Keratinocyte (primary cell): ENCODE measurements around the gene PLG. TPM values are rescaled to one million over a fixed set of nuclear protein-coding genes. Genes with fewer than 3 reads are reported as not detected.

Source experiments
- DNase-seq: peaks from one replicate; pipeline ENCODE4 v3.0.0-alpha.2; 2011; ENCODE audit warnings: low read depth, missing footprints, low spot score
- FAIRE-seq: peaks from 2 replicates; lab custom pipeline; 2011; peaks lifted over from hg19 to GRCh38; lab: Jason Lieb, UNC
- H2AFZ ChIP-seq: 2 replicates; pipeline ENCODE4 v1.6.0; 2012; ENCODE audit warnings: low read length, control low read depth, inconsistent platforms; ENCODE audit not compliant: control insufficient read depth
- H3K27ac ChIP-seq: 2 replicates; pipeline ENCODE4 v1.5.1; 2011; ENCODE audit warnings: low read length; ENCODE audit not compliant: control insufficient read depth, insufficient read depth
- H3K27me3 ChIP-seq: 3 replicates; pipeline ENCODE4 v1.6.0; 2011; ENCODE audit warnings: low read length; ENCODE audit not compliant: control insufficient read depth, insufficient read depth; ENCODE audit errors: extremely low read depth
- H3K36me3 ChIP-seq, 2 experiments: 2 replicates in 1 of 2; 3 replicates in 1 of 2; pipeline ENCODE4 v1.5.1; 2011; ENCODE audit warnings: low read length in 2 of 2, mild to moderate bottlenecking in 1 of 2; ENCODE audit not compliant: control insufficient read depth in 2 of 2, insufficient read depth in 2 of 2; ENCODE audit errors: extremely low read depth in 1 of 2
- H3K4me1 ChIP-seq: 3 replicates; pipeline ENCODE4 v1.5.1; 2011; ENCODE audit warnings: low read length; ENCODE audit not compliant: control insufficient read depth, insufficient read depth; ENCODE audit errors: extremely low read depth
- H3K4me2 ChIP-seq: 3 replicates; pipeline ENCODE4 v1.6.0; 2011; ENCODE audit warnings: low read depth, low read length; ENCODE audit not compliant: control insufficient read depth, insufficient read depth; ENCODE audit errors: extremely low read depth
- H3K4me3 ChIP-seq, 3 experiments: fragments of 200-600 bp in 1 of 3; sonication (generic) in 1 of 3; 2 replicates in 2 of 3; 3 replicates in 1 of 3; pipeline ENCODE4 v1.5.1; 2011 to 2016; ENCODE audit warnings: low read length in 3 of 3, mild to moderate bottlenecking in 3 of 3, control low read depth in 2 of 3, inconsistent platforms in 1 of 3, low read depth in 1 of 3, mixed read lengths in 1 of 3, mixed run types in 1 of 3, moderate library complexity in 1 of 3; ENCODE audit not compliant: control insufficient read depth in 2 of 3, insufficient read depth in 2 of 3; ENCODE audit errors: extremely low read depth in 1 of 3
- H3K79me2 ChIP-seq: 2 replicates; pipeline ENCODE4 v1.6.0; 2012; ENCODE audit warnings: low read length; ENCODE audit not compliant: control insufficient read depth, insufficient read depth
- H3K9ac ChIP-seq: 3 replicates; pipeline ENCODE4 v1.6.0; 2011; ENCODE audit warnings: low read length; ENCODE audit not compliant: control insufficient read depth, insufficient read depth; ENCODE audit errors: extremely low read depth
- H3K9me1 ChIP-seq: 3 replicates; pipeline ENCODE4 v1.6.0; 2011; ENCODE audit warnings: low read length; ENCODE audit not compliant: control insufficient read depth, insufficient read depth; ENCODE audit errors: extremely low read depth
- H3K9me3 ChIP-seq: 2 replicates; pipeline ENCODE4 v1.5.1; 2012; ENCODE audit warnings: low read depth, low read length; ENCODE audit not compliant: control insufficient read depth
- H4K20me1 ChIP-seq: 3 replicates; pipeline ENCODE4 v1.6.0; 2011; ENCODE audit warnings: low read length; ENCODE audit not compliant: control insufficient read depth, insufficient read depth; ENCODE audit errors: extremely low read depth
- CTCF ChIP-seq, 3 experiments: IDR thresholded peaks in 1 of 3; conservative IDR thresholded peaks in 1 of 3; optimal IDR thresholded peaks in 1 of 3; 2 replicates in 2 of 3; 3 replicates in 1 of 3; pipeline versions ENCODE3 to v1.5.1; 2011; ENCODE audit warnings: low read length in 3 of 3, mild to moderate bottlenecking in 3 of 3, moderate library complexity in 2 of 3, control low read depth in 1 of 3, inconsistent platforms in 1 of 3; ENCODE audit not compliant: insufficient read depth in 2 of 3; ENCODE audit errors: extremely low read depth in 1 of 3
- EZH2 ChIP-seq: IDR thresholded peaks from one replicate; pipeline ENCODE4 v1.6.1; 2012; ENCODE audit warnings: inconsistent platforms, mild to moderate bottlenecking, low read length, moderate library complexity
- dilution Hi-C: fragments of 300-500 bp; cut with MboI; formaldehyde crosslinking; loops from one replicate; pipeline ENCODE4 v1.7.0; 2020; ENCODE audit warnings: low sequenced_read_pairs; ENCODE audit not compliant: extremely low pct_ligation_motif_present
- polyA plus RNA-seq, 5 experiments: library from polyadenylated mRNA; depleted of rRNA in 3 of 5; stranded (reverse) in 3 of 5; stranded (forward) in 1 of 5; unstranded in 1 of 5; fragments of >200 nt; gene quantifications; 1 replicate in 1 of 5; 2 replicates in 3 of 5; 3 replicates in 1 of 5; pipeline versions ENCODE4 v1.2.1 to v1.2.3, GENCODE V29; 2011 to 2012; ENCODE audit warnings: missing spikeins in 2 of 5, low read depth in 1 of 5, low replicate concordance in 1 of 5

PLG gene
- polyA plus RNA-seq, 1 donor (not counting 4 experiments of a cell fraction or from before 2014, with no cell fraction given): not detected

- H3K36me3 ChIP-seq: no peaks in the 10 kb centered on the region
- H3K9ac ChIP-seq: no peak overlapping the region
- no peaks in the 10 kb centered on the region for H3K9me1 ChIP-seq
- dilution Hi-C loops: no loop called here
- FAIRE-seq (no peak), DNase-seq (no peak)
- H3K79me2 ChIP-seq: no peaks in the 10 kb centered on the region
- TF ChIP-seq EZH2 (no peak), CTCF (optimal IDR thresholded peaks at IDR 0.05 in 1 of 3, IDR thresholded peaks at IDR 0.05 in 1 of 3, conservative IDR thresholded peaks at IDR 0.05 in 1 of 3; ENCODE audit: extremely low read depth in 1 of 3, insufficient read depth in 2 of 3, low read length in 3 of 3) (no peak)
- no peak overlapping the region for H3K4me2 ChIP-seq
- H2AFZ ChIP-seq: no peak overlapping the region
- H4K20me1 ChIP-seq: no peaks in the 10 kb centered on the region
- H3K9me3 ChIP-seq: no peaks in the 10 kb centered on the region
- H3K27me3 ChIP-seq: no peaks in the 10 kb centered on the region
- H3K4me3 ChIP-seq: no peak overlapping the region
- H3K4me1 ChIP-seq: no peaks in the 10 kb centered on the region
- no peak overlapping the region for H3K27ac ChIP-seq
Observed at GRCh38 chr6:160735523-160735922, 33.5 kb downstream of the PLG start.

GRCh38 chr6:160737934-160738333, 35.9 kb downstream of the PLG start:
- Histone ChIP-seq H3K4me1 (no peaks in the 10 kb centered on the region), H2AFZ (no peak overlapping the region), H3K36me3 (no peaks in the 10 kb centered on the region), H3K9me1 (no peaks in the 10 kb centered on the region), H3K4me3 (no peak overlapping the region), H3K27ac (no peak overlapping the region), H3K79me2 (no peaks in the 10 kb centered on the region), H4K20me1 (no peaks in the 10 kb centered on the region), H3K9ac (no peak overlapping the region), H3K9me3 (no peaks in the 10 kb centered on the region), H3K4me2 (no peak overlapping the region), H3K27me3 (no peaks in the 10 kb centered on the region)
- TF ChIP-seq CTCF (optimal IDR thresholded peaks at IDR 0.05 in 1 of 3, IDR thresholded peaks at IDR 0.05 in 1 of 3, conservative IDR thresholded peaks at IDR 0.05 in 1 of 3; ENCODE audit: extremely low read depth in 1 of 3, insufficient read depth in 2 of 3, low read length in 3 of 3) (no peak), EZH2 (no peak)
- dilution Hi-C loops: no loop called here
- DNase-seq: peak; percentile 36
- FAIRE-seq: no peak
